SK-N-SH treated with all-trans-retinoic acid at 6 μM for 48 hours (cell line): Measurements from ENCODE around the gene ARHGAP18.

Experiments used
- ARNTL ChIP-seq: fragments of 450-650 bp; formaldehyde crosslinking; IDR thresholded peaks from 2 replicates; pipeline ENCODE4 v1.5.0; 2020; ENCODE audit warnings: low read depth, mild to moderate bottlenecking, moderate library complexity, borderline replicate concordance
- BACH2 ChIP-seq: fragments of 250-450 bp; sonication (Bioruptor Pico); IDR thresholded peaks from 2 replicates; pipeline ENCODE4 v1.9.0; 2021; ENCODE audit warnings: mild to moderate bottlenecking, borderline replicate concordance
- ESRRG ChIP-seq: fragments of 250-450 bp; sonication (Bioruptor Pico); IDR thresholded peaks from 2 replicates; pipeline ENCODE4 v1.6.1; 2021; ENCODE audit warnings: mild to moderate bottlenecking
- GLIS3 ChIP-seq: fragments of 250-450 bp; sonication (Bioruptor Pico); IDR thresholded peaks from 2 replicates; pipeline ENCODE4 v1.5.0; 2020; ENCODE audit warnings: mild to moderate bottlenecking, moderate library complexity
- ISL1 ChIP-seq: fragments of 250-450 bp; sonication (Bioruptor Pico); IDR thresholded peaks from 2 replicates; pipeline ENCODE4 v2.1.2; 2022; ENCODE audit warnings: mild to moderate bottlenecking, moderate library complexity
- OSR1 ChIP-seq: fragments of 250-450 bp; sonication (Bioruptor Pico); IDR thresholded peaks from 2 replicates; pipeline ENCODE4 v1.8.0; 2022; ENCODE audit warnings: moderate library complexity, mild to moderate bottlenecking, inconsistent platforms
- PATZ1 ChIP-seq: fragments of 250-450 bp; sonication (Bioruptor Pico); IDR thresholded peaks from 2 replicates; pipeline ENCODE4 v1.8.0; 2020; ENCODE audit warnings: mild to moderate bottlenecking, moderate library complexity, borderline replicate concordance
- PPARA ChIP-seq: fragments of 250-450 bp; sonication (Bioruptor Pico); IDR thresholded peaks from 2 replicates; pipeline ENCODE4 v1.5.0; 2020; ENCODE audit warnings: mild to moderate bottlenecking, borderline replicate concordance
- SNAI2 ChIP-seq: fragments of 250-450 bp; sonication (Bioruptor Pico); IDR thresholded peaks from 2 replicates; pipeline ENCODE4 v1.5.0; 2020; ENCODE audit warnings: mild to moderate bottlenecking, moderate library complexity
- ZFP3 ChIP-seq: fragments of 250-450 bp; sonication (Bioruptor Pico); IDR thresholded peaks from 2 replicates; pipeline ENCODE4 v1.5.0; 2020; ENCODE audit warnings: mild to moderate bottlenecking, moderate library complexity
- ZFP30 ChIP-seq: fragments of 450-650 bp; formaldehyde crosslinking; IDR thresholded peaks from 2 replicates; pipeline ENCODE4 v1.5.0; 2022; ENCODE audit warnings: mild to moderate bottlenecking, moderate library complexity

GRCh38 chr6:129630596-129630995 is 79.4 kb downstream of the ARHGAP18 start:
- TF ChIP-seq ZFP3 (CRISPR knock-in tag) (no peak), BACH2 (no peak), OSR1 (CRISPR knock-in tag) (no peak), GLIS3 (CRISPR knock-in tag) (no peak), ESRRG (CRISPR knock-in tag) (no peak), ISL1 (CRISPR knock-in tag) (no peak), PATZ1 (CRISPR knock-in tag) (no peak), SNAI2 (CRISPR knock-in tag) (no peak), ZFP30 (CRISPR knock-in tag) (no peak), PPARA (CRISPR knock-in tag) (no peak), ARNTL (CRISPR knock-in tag) (no peak)
